Esophagus muscularis mucosa (tissue), 4 donors: Measurements from ENCODE around the gene LMX1A.

Experiments used
- CTCF ChIP-seq, 3 experiments: fragments of 200-600 bp in 2 of 3; fragments of 450-650 bp in 1 of 3; sonication (generic) in 2 of 3; IDR thresholded peaks; one replicate each; pipeline ENCODE4 v1.5.1; 2017 to 2019; ENCODE audit warnings: antibody characterized with exemption in 3 of 3, mild to moderate bottlenecking in 2 of 3, moderate library complexity in 1 of 3
- EP300 ChIP-seq: sonication (generic); formaldehyde crosslinking; IDR thresholded peaks from one replicate; pipeline ENCODE4 v1.6.1; 2017; ENCODE audit warnings: antibody characterized with exemption
- POLR2A ChIP-seq: fragments of 450-650 bp; IDR thresholded peaks from one replicate; pipeline ENCODE4 v1.6.1; 2017; ENCODE audit warnings: antibody characterized with exemption, moderate library complexity, mild to moderate bottlenecking, low read depth
- POLR2AphosphoS5 ChIP-seq, 2 donors: sonication (generic); formaldehyde crosslinking; IDR thresholded peaks; one replicate each; pipeline ENCODE4 v1.6.1; 2017; ENCODE audit warnings: antibody characterized with exemption in 2 of 2

GRCh38 chr1:165187031-165188009 lies 169.2 kb downstream of the LMX1A start:
- TF ChIP-seq CTCF (IDR thresholded peaks at IDR 0.05) = no peak
- TF ChIP-seq EP300 = no peak
- TF ChIP-seq POLR2A = no peak
- TF ChIP-seq POLR2AphosphoS5 (IDR thresholded peaks at IDR 0.05) = no peak
